Measurements from ENCODE around the gene CRADD. TPM values are rescaled to one million over a fixed set of nuclear protein-coding genes. Genes with fewer than 3 reads are reported as not detected.
A peak's percentile ranks its signal among the peaks of the same experiment; 100 is the strongest.

CRADD gene
- total RNA-seq, 2 experiments from 2014 or later = 5.8 to 9.2 TPM

DNA sequence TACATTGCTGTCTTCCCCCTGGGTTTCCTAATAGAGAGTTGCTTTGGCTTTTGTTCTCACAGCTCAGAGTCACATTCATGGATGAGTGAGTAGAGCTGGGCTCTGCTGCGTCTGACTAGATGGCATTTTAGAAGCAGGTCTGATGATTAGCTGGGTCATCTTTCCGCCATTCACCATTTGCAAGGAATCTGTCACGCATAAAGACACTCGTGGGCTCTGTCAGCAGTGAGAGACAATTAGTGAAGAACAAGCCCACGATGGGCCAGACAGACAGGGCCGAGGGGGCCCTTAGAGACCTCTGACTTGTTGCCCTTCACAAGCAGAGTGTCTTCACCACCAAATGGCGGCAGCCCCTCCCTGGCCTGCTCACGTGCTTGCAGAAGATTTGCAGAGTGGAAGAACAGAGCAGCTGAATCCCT lies 175.0 kb downstream of the CRADD start:
- Mint-ChIP-seq H3K27ac (no peak overlapping the region), H3K4me1 (ENCODE audit: low read depth) (peaks cover 27% of the 10 kb centered on the region), H3K4me3 (no peak overlapping the region), H3K27me3 (no peaks in the 10 kb centered on the region), H3K36me3 (ENCODE audit: low read depth) (peaks cover 28% of the 10 kb centered on the region), H3K9me3 (no peaks in the 10 kb centered on the region)
- DNase-seq = no peak
- Histone ChIP-seq H3K27ac (ENCODE audit: low read depth in 1 of 2, low read length in 2 of 2) (no peak overlapping the region), H3K4me1 (ENCODE audit: insufficient read depth, low read length) (peaks cover 18% of the 10 kb centered on the region), H3K27me3 (ENCODE audit: control insufficient read depth in 1 of 2, insufficient read depth in 2 of 2, low read length in 2 of 2) (no peaks in the 10 kb centered on the region), H3K4me3 (ENCODE audit: low read length) (no peak overlapping the region), H3K36me3 (ENCODE audit: insufficient read depth, low read length) (no peaks in the 10 kb centered on the region), H3K9me3 (ENCODE audit: control insufficient read depth in 1 of 2, insufficient read depth in 1 of 2, low read length in 2 of 2) (peaks cover 0 to 4% of the 10 kb centered on the region in 2 experiments)
- POLR2A ChIA-PET = no interaction called here
- CTCF ChIA-PET = no interaction called here
- no peak for ATAC-seq (ENCODE audit: poor library complexity)
- intact Hi-C loops (cut with DNase I, micrococcal nuclease) = no loop called here
- TF ChIP-seq, protein P1, sequence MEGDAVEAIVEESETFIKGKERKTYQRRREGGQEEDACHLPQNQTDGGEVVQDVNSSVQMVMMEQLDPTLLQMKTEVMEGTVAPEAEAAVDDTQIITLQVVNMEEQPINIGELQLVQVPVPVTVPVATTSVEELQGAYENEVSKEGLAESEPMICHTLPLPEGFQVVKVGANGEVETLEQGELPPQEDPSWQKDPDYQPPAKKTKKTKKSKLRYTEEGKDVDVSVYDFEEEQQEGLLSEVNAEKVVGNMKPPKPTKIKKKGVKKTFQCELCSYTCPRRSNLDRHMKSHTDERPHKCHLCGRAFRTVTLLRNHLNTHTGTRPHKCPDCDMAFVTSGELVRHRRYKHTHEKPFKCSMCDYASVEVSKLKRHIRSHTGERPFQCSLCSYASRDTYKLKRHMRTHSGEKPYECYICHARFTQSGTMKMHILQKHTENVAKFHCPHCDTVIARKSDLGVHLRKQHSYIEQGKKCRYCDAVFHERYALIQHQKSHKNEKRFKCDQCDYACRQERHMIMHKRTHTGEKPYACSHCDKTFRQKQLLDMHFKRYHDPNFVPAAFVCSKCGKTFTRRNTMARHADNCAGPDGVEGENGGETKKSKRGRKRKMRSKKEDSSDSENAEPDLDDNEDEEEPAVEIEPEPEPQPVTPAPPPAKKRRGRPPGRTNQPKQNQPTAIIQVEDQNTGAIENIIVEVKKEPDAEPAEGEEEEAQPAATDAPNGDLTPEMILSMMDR (IDR thresholded peaks at IDR 0.05) = no peak

DNA sequence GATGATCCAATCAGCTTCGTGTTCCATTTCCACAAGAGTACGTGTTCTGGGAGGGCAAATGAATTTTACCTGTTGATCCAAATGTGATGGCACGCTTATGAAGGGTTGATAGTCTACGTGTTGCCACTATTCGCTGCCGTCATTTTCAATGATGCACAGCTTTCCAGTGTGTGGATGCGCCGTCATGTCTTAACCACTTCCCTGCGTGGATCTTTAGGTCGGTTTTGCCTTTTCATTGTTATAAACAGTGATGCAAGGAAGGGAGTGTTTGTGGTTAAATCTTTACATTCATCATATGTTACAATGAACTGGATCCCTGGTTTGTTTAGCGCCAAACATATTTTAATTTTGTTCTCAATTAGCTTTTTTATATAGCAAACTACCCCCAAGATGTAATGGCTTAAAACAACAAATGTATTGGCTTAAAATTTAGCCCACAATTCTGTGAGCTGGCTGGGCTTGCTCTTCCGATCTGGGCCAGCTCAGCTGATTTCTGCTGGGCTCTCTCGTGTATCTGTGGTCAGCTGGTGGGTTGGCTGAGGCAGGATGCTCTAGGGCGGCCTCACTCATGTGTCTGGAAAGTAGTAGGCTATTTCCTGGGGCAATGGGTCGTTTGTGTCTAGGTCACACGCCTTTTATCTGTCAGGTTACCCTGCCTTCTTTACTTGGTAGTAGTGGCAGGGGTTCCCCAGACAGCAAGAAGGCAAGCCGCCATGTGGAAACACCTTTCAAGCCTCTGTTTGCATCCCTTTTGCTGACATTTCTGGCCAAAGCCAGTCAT lies 176.7 kb downstream of the CRADD start:
- no peaks in the 10 kb centered on the region for H3K27me3 Mint-ChIP-seq
- H3K36me3 ChIP-seq (ENCODE audit: insufficient read depth, low read length) = no peaks in the 10 kb centered on the region
- ChIA-PET CTCF (no interaction called here), POLR2A (no interaction called here)
- H3K4me1 ChIP-seq (ENCODE audit: insufficient read depth, low read length) = peaks cover 11% of the 10 kb centered on the region
- no peak overlapping the region for H3K4me3 ChIP-seq (ENCODE audit: low read length)
- H3K36me3 Mint-ChIP-seq (ENCODE audit: low read depth) = peaks cover 21% of the 10 kb centered on the region
- TF ChIP-seq, protein P1 (IDR thresholded peaks at IDR 0.05) = no peak
- H3K4me3 Mint-ChIP-seq = no peak overlapping the region
- ATAC-seq (ENCODE audit: poor library complexity) = no peak
- peaks cover 0 to 4% of the 10 kb centered on the region in 2 experiments for H3K9me3 ChIP-seq (ENCODE audit: control insufficient read depth in 1 of 2, insufficient read depth in 1 of 2, low read length in 2 of 2)
- H3K4me1 Mint-ChIP-seq (ENCODE audit: low read depth) = peaks cover 10% of the 10 kb centered on the region
- DNase-seq = peak in 2 of 14 experiments; percentile 12 to 23
- H3K27ac Mint-ChIP-seq = peak overlapping the region; percentile 14
- no peaks in the 10 kb centered on the region for H3K27me3 ChIP-seq (ENCODE audit: control insufficient read depth in 1 of 2, insufficient read depth in 2 of 2, low read length in 2 of 2)
- H3K27ac ChIP-seq (ENCODE audit: low read depth in 1 of 2, low read length in 2 of 2) = peak overlapping the region in 1 of 2 donors; percentile 5
- intact Hi-C loops (cut with DNase I, micrococcal nuclease) = no loop called here
- no peaks in the 10 kb centered on the region for H3K9me3 Mint-ChIP-seq

DNA sequence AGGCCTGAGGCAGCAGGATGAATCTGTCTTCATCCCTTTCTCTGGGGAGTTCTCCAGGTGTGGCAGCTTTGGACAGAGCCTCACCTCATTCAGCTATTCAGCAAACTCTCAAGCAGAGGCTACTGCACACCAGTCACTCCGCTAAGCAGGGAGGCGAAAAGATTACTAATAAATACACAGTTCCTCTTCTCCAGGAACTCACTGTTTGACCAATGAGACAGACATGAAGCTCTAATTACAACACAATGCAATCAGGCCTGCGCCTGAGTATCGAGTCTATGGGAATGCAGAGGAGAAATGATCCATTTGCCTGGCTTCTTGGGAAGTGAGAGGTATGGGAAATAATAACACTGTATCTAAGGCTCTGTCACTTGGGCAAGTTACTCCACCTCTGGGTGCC lies 178.1 kb downstream of the CRADD start:
- Histone ChIP-seq H3K36me3 (ENCODE audit: insufficient read depth, low read length) (no peaks in the 10 kb centered on the region), H3K4me1 (ENCODE audit: insufficient read depth, low read length) (peaks cover 9% of the 10 kb centered on the region), H3K27ac (ENCODE audit: low read depth in 1 of 2, low read length in 2 of 2) (no peak overlapping the region), H3K9me3 (ENCODE audit: control insufficient read depth in 1 of 2, insufficient read depth in 1 of 2, low read length in 2 of 2) (no peaks in the 10 kb centered on the region), H3K27me3 (ENCODE audit: control insufficient read depth in 1 of 2, insufficient read depth in 2 of 2, low read length in 2 of 2) (no peaks in the 10 kb centered on the region), H3K4me3 (ENCODE audit: low read length) (no peak overlapping the region)
- CTCF ChIA-PET = no interaction called here
- Mint-ChIP-seq H3K4me3 (no peak overlapping the region), H3K27ac (no peak overlapping the region), H3K36me3 (ENCODE audit: low read depth) (peaks cover 17% of the 10 kb centered on the region), H3K9me3 (no peaks in the 10 kb centered on the region), H3K27me3 (no peaks in the 10 kb centered on the region), H3K4me1 (ENCODE audit: low read depth) (peaks cover 8% of the 10 kb centered on the region)
- ATAC-seq (ENCODE audit: poor library complexity) (no peak), DNase-seq (peak in 1 of 14 experiments; percentile 4)
- intact Hi-C loops (cut with DNase I, micrococcal nuclease) = no loop called here
- POLR2A ChIA-PET = no interaction called here
- TF ChIP-seq, protein P1 (IDR thresholded peaks at IDR 0.05) = no peak

Measured in CD4-positive, alpha-beta T cell (primary cell).